AG04450 (cell line): ENCODE data around the gene ULK1. TPM values are rescaled to one million over a fixed set of nuclear protein-coding genes. Genes with fewer than 3 reads are reported as not detected.

ENCODE experiments used
- CTCF ChIA-PET: fragments of 300-600, 350-600 bp; formaldehyde crosslinking; extraction: SDS; loops from one replicate; lab custom pipeline; 2022; ENCODE audit warnings: antibody characterized with exemption, inconsistent platforms; lab: Charles Lee
- POLR2A ChIA-PET: fragments of 350-600 bp; formaldehyde crosslinking; extraction: SDS; loops from one replicate; lab custom pipeline; 2021; ENCODE audit warnings: antibody characterized with exemption, inconsistent platforms; lab: Yijun Ruan, JAX
- DNase-seq: peaks from one replicate; pipeline ENCODE4 v3.0.0-alpha.2; 2011; ENCODE audit warnings: low read depth, low spot score
- H3K27ac ChIP-seq: one replicate; pipeline ENCODE4 v1.5.1; 2012; ENCODE audit warnings: low read depth, low read length, control low read depth
- H3K27me3 ChIP-seq: one replicate; pipeline ENCODE4 v1.6.0; 2012; ENCODE audit warnings: low read length; ENCODE audit not compliant: control insufficient read depth, insufficient read depth
- H3K4me3 ChIP-seq: 2 replicates; pipeline ENCODE4 v1.5.1; 2011; ENCODE audit warnings: mild to moderate bottlenecking, low read depth, low read length, control low read depth
- H3K9me3 ChIP-seq: 2 replicates; pipeline ENCODE4 v1.5.1; 2012; ENCODE audit warnings: low read length; ENCODE audit not compliant: control insufficient read depth, insufficient read depth
- CTCF ChIP-seq: IDR thresholded peaks from 2 replicates; pipeline ENCODE4 v1.5.1; 2011; ENCODE audit warnings: low read depth, low read length, control low read depth, inconsistent platforms
- polyA plus RNA-seq: library from polyadenylated mRNA; depleted of rRNA; stranded (reverse); fragments of >200 nt; gene quantifications from 2 replicates; pipeline ENCODE4 v1.2.3, GENCODE V29; 2011

Gene ULK1
- polyA plus RNA-seq, 1 experiment: 4.6 TPM

GRCh38 chr12:131919051-131919347 is 24.6 kb downstream of the ULK1 start:
- no peaks in the 10 kb centered on the region; the same call in 1 of the 2 replicates for H3K9me3 ChIP-seq
- no peak overlapping the region for H3K4me3 ChIP-seq
- no peak overlapping the region for H3K27ac ChIP-seq
- H3K27me3 ChIP-seq: no peaks in the 10 kb centered on the region
- DNase-seq: no peak
- ChIA-PET POLR2A (interaction anchor here (0.6 kb wide), 1 partner anchor 20 kb away, joined by 3 read pairs; no protein-coding TSS in a partner anchor), CTCF (no interaction called here)
- TF ChIP-seq CTCF: no peak

GRCh38 chr12:131919366-131920156 is 25.1 kb downstream of the ULK1 start:
- no peaks in the 10 kb centered on the region for H3K27me3 ChIP-seq
- no peak for DNase-seq
- ChIA-PET CTCF (no interaction called here), POLR2A (interaction anchor here (0.6 kb wide), 2 partner anchors 8 to 20 kb away, joined by 3 to 11 read pairs; no protein-coding TSS in a partner anchor)
- TF ChIP-seq CTCF: no peak
- no peak overlapping the region for H3K27ac ChIP-seq
- H3K4me3 ChIP-seq: no peak overlapping the region
- no peaks in the 10 kb centered on the region; the same call in 1 of the 2 replicates for H3K9me3 ChIP-seq

GRCh38 chr12:131920157-131920508 is 25.7 kb downstream of the ULK1 start:
- no peak for DNase-seq
- H3K27ac ChIP-seq: no peak overlapping the region
- no peaks in the 10 kb centered on the region for H3K27me3 ChIP-seq
- ChIA-PET CTCF (no interaction called here), POLR2A (interaction anchor here (0.6 kb wide), 1 partner anchor 8 kb away, joined by 11 read pairs; no protein-coding TSS in a partner anchor)
- no peaks in the 10 kb centered on the region; the same call in 1 of the 2 replicates for H3K9me3 ChIP-seq
- no peak for TF ChIP-seq CTCF
- no peak overlapping the region for H3K4me3 ChIP-seq

- no peak for DNase-seq
- ChIA-PET CTCF (no interaction called here), POLR2A (interaction anchor here (0.6 kb wide), 1 partner anchor 10 kb away, joined by 3 read pairs; no protein-coding TSS in a partner anchor)
- Histone ChIP-seq H3K27me3 (no peaks in the 10 kb centered on the region), H3K4me3 (no peak overlapping the region), H3K27ac (no peak overlapping the region), H3K9me3 (no peaks in the 10 kb centered on the region; the same call in 1 of the 2 replicates)
- TF ChIP-seq CTCF: no peak
Measured at GRCh38 chr12:131920902-131921840, 26.7 kb downstream of the ULK1 start.
